ENCODE results near the gene LNPEP.
A peak's percentile ranks its signal among the peaks of the same experiment; 100 is the strongest.
"Not testable (repeated sequence)": the region's sequence is repeated elsewhere in the genome, so short reads cannot be mapped to it uniquely, and the experiment has no call there.

The LNPEP gene

DNA sequence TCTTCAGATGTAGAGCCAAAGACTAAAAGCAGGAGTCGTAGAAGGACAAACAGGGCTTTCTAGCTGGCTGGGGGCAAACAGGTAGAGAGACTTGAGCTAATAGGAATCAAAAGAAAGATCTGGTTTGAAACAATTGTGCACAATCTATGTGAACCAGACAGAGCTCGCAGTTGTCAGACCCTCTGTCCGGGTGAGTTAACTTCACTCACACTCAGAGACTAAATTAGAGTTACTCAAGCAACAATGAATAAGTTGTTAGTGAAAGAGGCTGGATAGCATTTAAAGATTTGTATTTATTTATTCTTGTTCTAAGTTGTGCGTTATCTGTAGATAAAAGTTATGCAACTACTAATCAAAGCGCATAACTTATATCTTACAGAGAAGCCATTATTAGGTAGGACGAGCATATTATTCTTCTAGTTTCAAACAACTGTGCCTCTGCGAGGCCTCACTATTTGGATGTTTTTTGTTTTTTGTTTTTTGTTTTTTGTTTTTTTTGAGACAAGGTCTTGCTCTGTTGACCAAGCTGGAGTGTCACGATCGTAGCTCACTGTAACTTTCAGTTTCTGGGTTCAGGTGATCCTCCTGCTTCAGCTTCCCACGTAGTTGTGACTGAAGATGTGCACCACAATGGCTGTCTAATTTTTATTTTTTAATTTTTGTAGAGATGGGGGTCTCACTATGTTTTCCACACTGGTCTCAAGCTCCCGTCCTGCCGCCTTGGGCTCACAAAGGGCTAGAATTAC is 13.2 kb upstream of the LNPEP start:
- no peaks in the 10 kb centered on the region for H3K9me3 ChIP-seq (ENCODE audit: low read depth, low read length)
- H3K27ac ChIP-seq: peak overlapping the region; percentile 48; the same call in 1 of the 2 replicates
- DNase-seq (ENCODE audit: low read depth, low spot score): no peak
- no peak overlapping the region for H3K4me3 ChIP-seq
- H3K9ac ChIP-seq (ENCODE audit: insufficient read length): no peak overlapping the region
- no peaks in the 10 kb centered on the region for H3K36me3 ChIP-seq (ENCODE audit: insufficient read depth, low read length)
- TF ChIP-seq FOXP2 (optimal IDR thresholded peaks at IDR 0.05; ENCODE audit: control extremely low read depth, extremely low read length, insufficient read depth) (no peak), POLR2AphosphoS5 (IDR thresholded peaks at IDR 0.05; ENCODE audit: borderline replicate concordance, low read depth, low read length) (no peak), EZH2 (IDR thresholded peaks at IDR 0.05) (no peak)

DNA sequence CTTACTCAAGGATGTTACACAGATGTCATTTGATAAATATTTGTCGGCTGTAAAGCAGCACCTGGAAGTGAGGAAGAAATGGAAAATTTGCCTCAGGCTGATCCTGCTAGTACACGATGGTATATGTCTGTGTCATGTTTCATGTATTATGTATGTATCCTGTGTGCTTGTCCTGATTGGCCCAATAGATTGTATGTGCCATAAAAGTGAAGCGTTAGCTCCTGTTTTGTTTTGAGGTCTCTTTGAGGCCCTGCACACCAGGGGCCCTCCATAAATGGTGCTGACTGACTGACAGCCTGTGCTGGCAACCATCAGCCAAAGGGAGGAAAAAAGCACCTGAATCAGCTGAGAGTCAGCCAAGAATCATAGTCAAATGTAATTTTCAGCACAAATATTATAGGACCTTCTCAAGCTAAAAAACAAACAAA is 11.8 kb upstream of the LNPEP start:
- no peak for TF ChIP-seq EZH2 (IDR thresholded peaks at IDR 0.05)
- TF ChIP-seq FOXP2 (optimal IDR thresholded peaks at IDR 0.05; ENCODE audit: control extremely low read depth, extremely low read length, insufficient read depth): no peak
- no peak for TF ChIP-seq POLR2AphosphoS5 (IDR thresholded peaks at IDR 0.05; ENCODE audit: borderline replicate concordance, low read depth, low read length)
- H3K36me3 ChIP-seq (ENCODE audit: insufficient read depth, low read length): no peaks in the 10 kb centered on the region
- no peak for DNase-seq (ENCODE audit: low read depth, low spot score)
- H3K4me3 ChIP-seq: no peak overlapping the region
- H3K9me3 ChIP-seq (ENCODE audit: low read depth, low read length): no peaks in the 10 kb centered on the region
- H3K9ac ChIP-seq (ENCODE audit: insufficient read length): no peak overlapping the region
- no peak overlapping the region for H3K27ac ChIP-seq

DNA sequence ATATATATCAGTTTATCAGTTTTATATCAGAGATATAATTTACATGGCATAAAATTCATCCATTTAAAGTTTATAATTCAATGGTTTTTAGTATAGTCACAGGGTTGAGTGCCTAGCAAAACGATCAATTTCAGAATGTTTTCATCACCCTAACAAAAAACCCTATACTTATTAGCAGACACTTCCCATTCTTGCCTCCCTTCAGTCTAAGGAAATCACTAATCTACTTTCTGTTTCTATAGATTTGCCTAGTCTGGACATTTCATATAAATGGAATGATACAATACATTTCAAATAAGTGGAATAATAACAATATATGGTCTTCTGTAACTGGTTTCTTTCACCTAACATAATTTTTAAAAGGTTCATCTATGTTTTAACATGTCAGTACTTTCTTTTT is 9.6 kb upstream of the LNPEP start:
- no peak overlapping the region for H3K4me3 ChIP-seq
- no peak for DNase-seq (ENCODE audit: low read depth, low spot score)
- no peak overlapping the region for H3K27ac ChIP-seq
- H3K36me3 ChIP-seq (ENCODE audit: insufficient read depth, low read length): no peaks in the 10 kb centered on the region
- no peak for TF ChIP-seq FOXP2 (optimal IDR thresholded peaks at IDR 0.05; ENCODE audit: control extremely low read depth, extremely low read length, insufficient read depth)
- no peak for TF ChIP-seq EZH2 (IDR thresholded peaks at IDR 0.05)
- no peak for TF ChIP-seq POLR2AphosphoS5 (IDR thresholded peaks at IDR 0.05; ENCODE audit: borderline replicate concordance, low read depth, low read length)
- no peak overlapping the region for H3K9ac ChIP-seq (ENCODE audit: insufficient read length)
- H3K9me3 ChIP-seq (ENCODE audit: low read depth, low read length): no peaks in the 10 kb centered on the region

DNA sequence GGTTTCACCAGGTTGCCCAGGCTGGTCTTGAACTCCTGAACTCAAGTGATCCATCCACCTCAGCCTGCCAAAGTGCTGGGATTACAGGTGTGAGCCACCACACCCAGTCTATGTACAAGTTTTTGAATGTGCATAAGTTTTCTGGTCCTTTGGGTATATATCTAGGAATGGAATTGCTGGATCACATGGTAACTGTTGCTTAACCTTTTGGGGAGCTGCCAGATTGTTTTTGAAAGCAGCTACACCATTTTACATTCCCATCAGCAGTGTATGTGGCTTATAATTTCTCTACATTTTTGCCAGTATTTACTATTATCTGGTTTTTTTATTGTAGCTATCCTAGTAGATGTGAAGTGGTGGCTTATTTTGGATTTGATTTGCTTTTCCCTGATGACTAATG is 8.9 kb upstream of the LNPEP start:
- TF ChIP-seq EZH2 (IDR thresholded peaks at IDR 0.05) (no peak), FOXP2 (optimal IDR thresholded peaks at IDR 0.05; ENCODE audit: control extremely low read depth, extremely low read length, insufficient read depth) (no peak), POLR2AphosphoS5 (IDR thresholded peaks at IDR 0.05; ENCODE audit: borderline replicate concordance, low read depth, low read length) (no peak)
- no peak overlapping the region for H3K27ac ChIP-seq
- no peaks in the 10 kb centered on the region for H3K36me3 ChIP-seq (ENCODE audit: insufficient read depth, low read length)
- DNase-seq (ENCODE audit: low read depth, low spot score): no peak
- H3K9ac ChIP-seq (ENCODE audit: insufficient read length): no peak overlapping the region
- no peak overlapping the region for H3K4me3 ChIP-seq
- H3K9me3 ChIP-seq (ENCODE audit: low read depth, low read length): no peaks in the 10 kb centered on the region

DNA sequence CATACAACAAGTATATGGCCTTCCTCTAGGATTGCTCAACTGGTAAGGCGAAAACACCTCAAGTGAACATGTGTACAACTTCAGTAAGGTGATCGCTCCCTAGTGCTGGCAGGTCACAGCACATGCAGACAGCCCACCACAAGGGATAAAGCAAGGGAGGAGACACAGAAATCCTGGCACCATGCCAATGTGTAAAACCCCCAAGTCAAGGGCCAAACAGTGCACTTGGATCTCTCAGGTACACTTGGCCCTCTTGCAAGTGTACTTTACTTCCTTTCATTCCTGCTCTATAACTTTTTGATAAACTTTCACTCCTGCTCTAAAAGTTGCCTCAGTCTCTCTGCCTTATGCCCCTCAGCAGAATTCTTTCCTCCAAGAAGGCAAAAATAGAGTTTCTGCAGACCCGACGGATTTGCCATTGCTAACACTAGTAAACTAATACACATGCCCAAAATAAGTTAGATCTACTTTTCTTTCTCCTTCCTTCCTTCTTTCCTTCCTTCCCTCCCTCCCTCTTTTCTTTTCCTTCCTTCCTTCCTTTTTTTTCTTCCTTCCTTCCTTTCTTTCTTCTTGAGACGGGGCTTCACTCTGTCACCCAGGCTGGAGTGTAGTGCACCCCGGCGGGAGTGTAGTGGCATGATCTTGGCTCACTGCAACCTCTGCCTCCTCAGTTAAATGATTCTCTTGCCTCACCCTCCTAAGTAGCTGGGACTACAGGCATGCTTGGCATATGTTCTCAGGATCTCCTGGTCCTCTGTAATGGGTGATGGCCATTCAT is 6.8 kb upstream of the LNPEP start:
- Histone ChIP-seq H3K36me3 (ENCODE audit: insufficient read depth, low read length) (no peaks in the 10 kb centered on the region), H3K9me3 (ENCODE audit: low read depth, low read length) (no peaks in the 10 kb centered on the region), H3K9ac (ENCODE audit: insufficient read length) (no peak overlapping the region), H3K27ac (no peak overlapping the region), H3K4me3 (no peak overlapping the region)
- TF ChIP-seq POLR2AphosphoS5 (IDR thresholded peaks at IDR 0.05; ENCODE audit: borderline replicate concordance, low read depth, low read length): no peak
- no peak for TF ChIP-seq EZH2 (IDR thresholded peaks at IDR 0.05)
- DNase-seq (ENCODE audit: low read depth, low spot score): no peak

DNA sequence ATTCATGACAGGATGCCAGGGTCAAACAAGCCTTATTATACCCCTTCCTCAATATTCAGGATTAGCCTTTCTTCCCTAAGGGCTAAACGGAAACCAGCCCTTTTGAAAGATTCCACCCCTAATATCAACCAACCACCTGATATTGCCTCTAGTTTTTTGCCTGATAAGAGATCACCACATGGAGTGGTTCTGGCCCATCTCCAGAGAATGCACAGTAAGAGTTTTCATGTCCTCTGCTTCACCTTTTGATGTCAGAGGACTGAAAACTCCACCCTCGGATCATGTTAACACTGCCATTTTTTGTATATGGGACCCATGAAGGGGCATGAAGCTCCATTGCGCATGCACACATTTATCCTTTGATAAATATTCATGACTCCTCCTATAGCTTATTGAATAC is 5.8 kb upstream of the LNPEP start:
- DNase-seq (ENCODE audit: low read depth, low spot score): no peak
- Histone ChIP-seq H3K27ac (no peak overlapping the region), H3K9me3 (ENCODE audit: low read depth, low read length) (no peaks in the 10 kb centered on the region), H3K9ac (ENCODE audit: insufficient read length) (no peak overlapping the region), H3K4me3 (no peak overlapping the region), H3K36me3 (ENCODE audit: insufficient read depth, low read length) (no peaks in the 10 kb centered on the region)
- TF ChIP-seq FOXP2 (optimal IDR thresholded peaks at IDR 0.05; ENCODE audit: control extremely low read depth, extremely low read length, insufficient read depth) (no peak), EZH2 (IDR thresholded peaks at IDR 0.05) (no peak), POLR2AphosphoS5 (IDR thresholded peaks at IDR 0.05; ENCODE audit: borderline replicate concordance, low read depth, low read length) (no peak)

DNA sequence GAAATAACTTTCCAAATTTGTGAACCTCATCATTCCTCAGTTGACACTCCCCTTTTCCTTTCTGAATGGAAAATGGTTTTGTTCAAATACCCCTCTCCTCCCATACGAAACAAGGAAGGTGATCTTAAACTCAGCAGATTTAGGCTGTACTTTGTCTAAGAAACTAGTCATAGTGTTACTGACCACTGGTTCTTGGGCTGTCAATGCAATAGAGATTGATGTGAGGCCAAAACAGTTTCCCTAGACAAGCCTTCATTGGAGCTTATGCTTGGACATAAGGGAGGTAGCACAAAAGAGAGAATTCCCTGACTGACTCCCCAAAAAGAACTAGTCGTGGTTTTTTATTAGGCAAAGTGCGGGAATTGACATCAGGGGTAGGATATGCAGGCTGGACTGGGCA is 5.3 kb upstream of the LNPEP start:
- no peak overlapping the region for H3K4me3 ChIP-seq

DNA sequence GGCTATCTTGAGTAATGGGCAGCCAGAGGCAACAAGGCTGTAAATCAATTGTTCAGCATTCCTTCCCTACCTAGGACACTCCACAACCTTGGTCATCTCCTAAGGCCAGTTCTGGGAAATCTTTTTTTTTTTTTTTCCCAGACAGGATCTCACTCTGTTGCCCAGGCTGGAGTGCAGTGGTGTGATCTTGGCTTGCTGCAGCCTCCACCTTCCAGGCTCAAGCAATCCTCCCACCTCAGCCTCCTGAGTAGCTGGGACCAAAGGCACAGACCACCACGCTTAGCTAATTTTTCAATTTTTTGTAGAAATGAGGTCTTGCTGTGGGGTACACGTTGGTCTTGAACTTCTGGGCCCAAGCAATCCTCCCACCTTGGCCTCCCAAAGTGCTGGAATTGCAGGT is 4.8 kb upstream of the LNPEP start:
- DNase-seq (ENCODE audit: low read depth, low spot score); H3K9ac ChIP-seq (ENCODE audit: insufficient read length); H3K36me3 ChIP-seq (ENCODE audit: insufficient read depth, low read length); H3K4me3 ChIP-seq; H3K9me3 ChIP-seq (ENCODE audit: low read depth, low read length); H3K27ac ChIP-seq: not testable (repeated sequence)

More for the DNA sequence above, 5.3 kb upstream of the LNPEP start:
- H3K9ac ChIP-seq (ENCODE audit: insufficient read length): no peak overlapping the region
- TF ChIP-seq POLR2AphosphoS5 (IDR thresholded peaks at IDR 0.05; ENCODE audit: borderline replicate concordance, low read depth, low read length): no peak
- no peak for TF ChIP-seq EZH2 (IDR thresholded peaks at IDR 0.05)
- no peak for TF ChIP-seq FOXP2 (optimal IDR thresholded peaks at IDR 0.05; ENCODE audit: control extremely low read depth, extremely low read length, insufficient read depth)
- H3K9me3 ChIP-seq (ENCODE audit: low read depth, low read length): no peaks in the 10 kb centered on the region
- no peaks in the 10 kb centered on the region for H3K36me3 ChIP-seq (ENCODE audit: insufficient read depth, low read length)
- DNase-seq (ENCODE audit: low read depth, low spot score): no peak
- no peak overlapping the region for H3K27ac ChIP-seq

Data from SK-N-MC (cell line).